GM10248 (cell line): ENCODE results near the gene COQ5.

Experiments used
- CTCF ChIA-PET: fragments of 300-600 bp; sonication (Branson Sonifier 250); formaldehyde crosslinking; extraction: SDS; loops from one replicate; lab custom pipeline; 2021; ENCODE audit warnings: antibody characterized with exemption; lab: Yijun Ruan, JAX
- POLR2A ChIA-PET: fragments of 350-650 bp; sonication (Branson Sonifier 250); formaldehyde crosslinking; extraction: SDS; loops from one replicate; lab custom pipeline; 2020; ENCODE audit warnings: antibody characterized with exemption; lab: Yijun Ruan, JAX
- DNase-seq: peaks from one replicate; pipeline ENCODE4 v3.0.0; 2012; ENCODE audit errors: extremely low spot score
- CTCF ChIP-seq: IDR thresholded peaks from 2 replicates; pipeline ENCODE4 v1.5.1; 2012; ENCODE audit warnings: mild to moderate bottlenecking, low read depth; ENCODE audit errors: extremely low read depth, missing control alignments, control extremely low read depth

The COQ5 gene

GRCh38 chr12:120528861-120529525 is at the start of gene COQ5:
COQ5 (minus strand) TSS chr12:120529158; CDS start chr12:120529141, 17 bp downstream.
- peak; percentile 89 for DNase-seq
- POLR2A ChIA-PET = interaction anchor here (1.0 kb wide), 1 partner anchor 32 kb away, joined by 4 read pairs; the partner anchor contains the start of gene DYNLL1
- CTCF ChIA-PET = interaction anchor here (0.9 to 1.8 kb wide), 4 partner anchors 13 to 328 kb away, joined by 3 to 5 read pairs (median 4); partner anchors contain the start of genes RPLP0 and SRSF9
- TF ChIP-seq CTCF = no peak

GRCh38 chr12:120574106-120574505 is 45.1 kb upstream of the COQ5 start:
- POLR2A ChIA-PET = no interaction called here
- CTCF ChIA-PET = interaction anchor here (1.6 kb wide), 1 partner anchor 73 kb away, joined by 5 read pairs; no protein-coding TSS in a partner anchor
- no peak for TF ChIP-seq CTCF
- no peak for DNase-seq

GRCh38 chr12:120573560-120573959 is 44.6 kb upstream of the COQ5 start:
- POLR2A ChIA-PET = no interaction called here
- TF ChIP-seq CTCF = no peak
- CTCF ChIA-PET = no interaction called here
- DNase-seq = no peak

- no peak for DNase-seq
- TF ChIP-seq CTCF = no peak
- POLR2A ChIA-PET = interaction anchor here (0.5 kb wide), 1 partner anchor 19 kb away, joined by 7 read pairs; no protein-coding TSS in a partner anchor
- CTCF ChIA-PET = interaction anchor here (0.8 to 6.1 kb wide), 4 partner anchors 10 to 75 kb away, joined by 3 to 48 read pairs (median 4); partner anchors contain the start of gene POP5
These were observed 42.3 kb upstream of the COQ5 start for GRCh38 chr12:120571299-120571698.

- ChIA-PET CTCF (interaction anchor here (0.6 kb wide), 1 partner anchor 20 kb away, joined by 3 read pairs; no protein-coding TSS in a partner anchor), POLR2A (interaction anchor here (0.6 kb wide), 1 partner anchor 758 kb away, joined by 3 read pairs; no protein-coding TSS in a partner anchor)
- TF ChIP-seq CTCF = no peak
- no peak for DNase-seq
These were observed 34.5 kb upstream of the COQ5 start for GRCh38 chr12:120563495-120563894.

- no peak for DNase-seq
- CTCF ChIA-PET = interaction anchor here (0.6 kb wide), 1 partner anchor 20 kb away, joined by 3 read pairs; no protein-coding TSS in a partner anchor
- POLR2A ChIA-PET = interaction anchor here (0.6 kb wide), 1 partner anchor 758 kb away, joined by 3 read pairs; no protein-coding TSS in a partner anchor
- TF ChIP-seq CTCF = no peak
These were observed 33.9 kb upstream of the COQ5 start for GRCh38 chr12:120562906-120563305.
